SK-N-SH (cell line): ENCODE results near the gene DEFB114.

Source experiments
- POLR2AphosphoS5 ChIP-seq: IDR thresholded peaks from 2 replicates; pipeline ENCODE4 v1.6.1; 2012; ENCODE audit warnings: low read depth, low read length
- RCOR1 ChIP-seq: fragments of 150-350 bp; IDR thresholded peaks from 2 replicates; pipeline ENCODE4 v1.6.1; 2017; ENCODE audit warnings: antibody characterized with exemption, low read length
- TF ChIP-seq, protein P1 (sequence below): fragments of 200-600 bp; sonication (generic); IDR thresholded peaks from 2 replicates; pipeline ENCODE4 v1.6.1; 2017; ENCODE audit warnings: antibody characterized with exemption, mild to moderate bottlenecking, moderate library complexity

DNA sequence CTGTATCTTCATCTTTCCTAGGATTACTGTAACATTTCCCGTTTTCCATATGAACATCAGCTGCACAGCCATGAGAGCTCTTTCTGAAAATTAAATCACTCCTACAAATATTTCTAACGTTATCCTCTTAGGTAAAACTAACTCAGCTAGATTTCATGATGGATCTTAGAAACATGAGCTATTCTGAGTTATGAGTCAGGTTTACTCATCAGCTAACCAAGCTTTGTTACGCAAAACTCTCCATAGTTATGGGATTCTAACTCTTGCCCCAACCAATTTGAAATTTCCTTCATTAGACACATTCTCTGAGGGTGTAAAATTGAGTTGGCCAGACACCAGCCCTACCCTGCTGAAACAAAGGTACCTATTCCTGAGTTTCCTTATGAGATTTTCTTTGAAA, 43.9 kb upstream of the DEFB114 start:
- TF ChIP-seq, protein P1, sequence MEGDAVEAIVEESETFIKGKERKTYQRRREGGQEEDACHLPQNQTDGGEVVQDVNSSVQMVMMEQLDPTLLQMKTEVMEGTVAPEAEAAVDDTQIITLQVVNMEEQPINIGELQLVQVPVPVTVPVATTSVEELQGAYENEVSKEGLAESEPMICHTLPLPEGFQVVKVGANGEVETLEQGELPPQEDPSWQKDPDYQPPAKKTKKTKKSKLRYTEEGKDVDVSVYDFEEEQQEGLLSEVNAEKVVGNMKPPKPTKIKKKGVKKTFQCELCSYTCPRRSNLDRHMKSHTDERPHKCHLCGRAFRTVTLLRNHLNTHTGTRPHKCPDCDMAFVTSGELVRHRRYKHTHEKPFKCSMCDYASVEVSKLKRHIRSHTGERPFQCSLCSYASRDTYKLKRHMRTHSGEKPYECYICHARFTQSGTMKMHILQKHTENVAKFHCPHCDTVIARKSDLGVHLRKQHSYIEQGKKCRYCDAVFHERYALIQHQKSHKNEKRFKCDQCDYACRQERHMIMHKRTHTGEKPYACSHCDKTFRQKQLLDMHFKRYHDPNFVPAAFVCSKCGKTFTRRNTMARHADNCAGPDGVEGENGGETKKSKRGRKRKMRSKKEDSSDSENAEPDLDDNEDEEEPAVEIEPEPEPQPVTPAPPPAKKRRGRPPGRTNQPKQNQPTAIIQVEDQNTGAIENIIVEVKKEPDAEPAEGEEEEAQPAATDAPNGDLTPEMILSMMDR: no peak
- TF ChIP-seq RCOR1: no peak
- no peak for TF ChIP-seq POLR2AphosphoS5
